Measurements from ENCODE around the gene FCHO2. TPM values are rescaled to one million over a fixed set of nuclear protein-coding genes. Genes with fewer than 3 reads are reported as not detected.

FCHO2 gene
- total and polyA plus RNA-seq, 2 of the 4 experiments (the other 2 are of a cell fraction) = 6.1 to 23.5 TPM

GRCh38 chr5:72921886-72922285 is 34.0 kb upstream of the FCHO2 start:
- Histone ChIP-seq H3K23ac (ENCODE audit: low read depth, low read length) (no peak overlapping the region), H3K4ac (ENCODE audit: low read depth, low read length) (no peak overlapping the region), H3K9me1 (ENCODE audit: insufficient read depth, low read length) (no peaks in the 10 kb centered on the region), H2AK9ac (replicated peaks; ENCODE audit: low read depth, low read length, poor library complexity) (no peak overlapping the region), H2BK20ac (ENCODE audit: low read depth, low read length) (no peak overlapping the region), H3K14ac (replicated peaks; ENCODE audit: low read depth, low read length) (no peak overlapping the region), H3K27me3 (ENCODE audit: control insufficient read depth, insufficient read depth, low read length) (no peaks in the 10 kb centered on the region), H4K20me1 (ENCODE audit: insufficient read depth, low read length) (no peaks in the 10 kb centered on the region), H4K8ac (ENCODE audit: low read depth in 2 of 2, low read length in 2 of 2) (no peak overlapping the region), H3K4me2 (ENCODE audit: low read depth, low read length) (no peak overlapping the region), H2BK120ac (ENCODE audit: low read depth, low read length) (0 out of 2 replicates have a peak overlapping the region, but pooled peaks have one; percentile 3), H2AFZ (replicated peaks; ENCODE audit: low read length, poor library complexity) (no peak overlapping the region), H3K27ac (ENCODE audit: insufficient read depth, low read length) (no peak overlapping the region), H3K36me3 (ENCODE audit: control insufficient read depth, insufficient read depth, low read length) (no peaks in the 10 kb centered on the region), H4K91ac (ENCODE audit: insufficient read depth, low read depth, low read length) (no peak overlapping the region), H2BK5ac (ENCODE audit: low read depth, low read length, poor library complexity, severe bottlenecking) (no peak overlapping the region), H3K4me1 (ENCODE audit: control insufficient read depth, insufficient read depth, low read length) (peaks cover 2% of the 10 kb centered on the region; the same call in 1 of the 2 replicates), H2AK5ac (ENCODE audit: low read depth, low read length) (no peak overlapping the region), H3K4me3 (ENCODE audit: insufficient read depth, low read depth, low read length) (no peak overlapping the region), H3K56ac (ENCODE audit: extremely low read depth, insufficient read depth, low read length) (no peak overlapping the region), H4K5ac (ENCODE audit: low read depth, low read length) (no peak overlapping the region), H3K9ac (ENCODE audit: low read depth, low read length) (no peak overlapping the region), H3K79me1 (ENCODE audit: low read depth in 1 of 2, low read length in 2 of 2) (no peaks in the 10 kb centered on the region), H3K9me3 (ENCODE audit: control insufficient read depth, insufficient read depth, low read length) (no peaks in the 10 kb centered on the region), H2BK15ac (ENCODE audit: low read depth, low read length) (no peak overlapping the region), H3K18ac (ENCODE audit: low read depth, low read length) (no peak overlapping the region)
- no peak for ATAC-seq (ENCODE audit: low read depth)
- dilution Hi-C loops (cut with HindIII; ENCODE audit: low sequenced_read_pairs, unreplicated experiment) = no loop called here
- WGBS, 2 experiments (ENCODE audit: extremely low coverage in 2 of 2, insufficient read length in 1 of 2) = no CpG with 5 or more reads among the region's 2 CpGs
- TF ChIP-seq BHLHE40 (IDR thresholded peaks at IDR 0.05; ENCODE audit: low read depth, low read length) (no peak), MAFK (IDR thresholded peaks at IDR 0.05; ENCODE audit: low read depth, low read length) (no peak), RAD21 (IDR thresholded peaks at IDR 0.05; ENCODE audit: low read length) (no peak), POLR2A (IDR thresholded peaks at IDR 0.05; ENCODE audit: low read depth, low read length) (no peak), SMC3 (IDR thresholded peaks at IDR 0.05; ENCODE audit: low read depth, low read length) (no peak), ELK1 (IDR thresholded peaks at IDR 0.05; ENCODE audit: borderline replicate concordance, low read depth, low read length) (no peak), RCOR1 (IDR thresholded peaks at IDR 0.05; ENCODE audit: insufficient replicate concordance, low read length) (no peak), CHD1 (IDR thresholded peaks at IDR 0.05; ENCODE audit: low read depth, low read length) (no peak), CTCF (conservative IDR thresholded peaks at IDR 0.05; ENCODE audit: low read depth, low read length) (no peak), NFE2L2 (IDR thresholded peaks at IDR 0.05; ENCODE audit: low read depth, low read length) (no peak), USF2 (IDR thresholded peaks at IDR 0.05; ENCODE audit: low read depth, low read length) (no peak), FOS (IDR thresholded peaks at IDR 0.05; ENCODE audit: low read depth, low read length) (no peak)
- POLR2A ChIA-PET (ENCODE audit: unreplicated experiment) = no interaction called here
- no TSS peak for BruUV-seq (replicated peaks)
- in situ Hi-C loops (cut with MboI; ENCODE audit: low sequenced_read_pairs) = no loop called here
- no peak for DNase-seq
- intact Hi-C loops (cut with micrococcal nuclease) = loop anchor here (5.0 to 10.0 kb wide), 2 partner anchors 295 to 533 kb away; no protein-coding TSS in a partner anchor
- CTCF ChIA-PET = no interaction called here

Data from IMR-90 (cell line).